ENCODE measurements around the gene COL15A1. TPM values are rescaled to one million over a fixed set of nuclear protein-coding genes. Genes with fewer than 3 reads are reported as not detected.

COL15A1 gene
- total and polyA plus RNA-seq, 10 donors: 0.33 to 9.3 (median 2.1) TPM

DNA sequence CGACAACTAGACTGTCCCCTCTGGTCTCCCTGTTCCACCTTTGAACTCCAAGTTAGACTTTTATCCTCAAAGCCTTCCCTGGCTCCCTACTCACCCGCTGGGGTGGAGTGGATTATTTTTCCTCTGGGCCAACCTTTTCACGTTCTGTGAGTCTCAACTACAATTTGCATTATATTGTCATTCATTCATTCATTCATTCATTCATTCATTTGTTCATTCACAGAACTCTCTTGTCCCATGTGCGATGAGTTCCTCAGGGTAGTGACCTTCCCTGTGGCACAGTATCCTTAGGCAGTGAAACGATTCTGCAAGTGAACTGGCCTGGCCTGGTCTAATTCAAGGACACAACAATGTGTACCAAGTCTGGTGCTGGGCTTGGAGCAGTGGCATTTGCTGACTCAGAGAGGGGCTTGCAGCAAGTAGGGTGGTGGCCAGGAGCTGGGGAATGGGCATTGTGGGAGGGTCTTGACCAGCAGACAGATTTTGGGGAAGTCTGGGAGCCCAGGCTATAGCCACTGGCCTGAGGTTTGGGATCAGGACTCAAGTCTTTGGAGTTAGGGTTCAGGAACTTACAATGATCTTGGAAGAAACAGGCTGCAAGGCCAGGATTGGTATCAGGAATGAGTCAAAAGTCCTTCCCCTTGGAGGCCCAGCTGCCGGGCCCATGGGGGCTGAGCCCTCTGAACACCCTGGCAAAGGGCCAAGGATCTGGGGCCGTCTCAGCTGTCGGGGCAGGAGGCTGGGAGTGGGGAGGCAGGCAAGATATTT is 37.2 kb upstream of the COL15A1 start:
- Histone ChIP-seq H3K36me3 (no peaks in the 10 kb centered on the region), H3K4me1 (peaks cover 0 to 16% (median 2%) of the 10 kb centered on the region in 6 donors), H3K27ac (peak overlapping the region in 4 of 8 donors; percentile 12 to 46 (median 38)), H3K27me3 (replicated peaks in 1 of 7) (peaks cover 0 to 16% (median 0%) of the 10 kb centered on the region in 7 donors), H3K4me3 (no peak overlapping the region), H3K9me3 (no peaks in the 10 kb centered on the region)
- TF ChIP-seq, protein P1, sequence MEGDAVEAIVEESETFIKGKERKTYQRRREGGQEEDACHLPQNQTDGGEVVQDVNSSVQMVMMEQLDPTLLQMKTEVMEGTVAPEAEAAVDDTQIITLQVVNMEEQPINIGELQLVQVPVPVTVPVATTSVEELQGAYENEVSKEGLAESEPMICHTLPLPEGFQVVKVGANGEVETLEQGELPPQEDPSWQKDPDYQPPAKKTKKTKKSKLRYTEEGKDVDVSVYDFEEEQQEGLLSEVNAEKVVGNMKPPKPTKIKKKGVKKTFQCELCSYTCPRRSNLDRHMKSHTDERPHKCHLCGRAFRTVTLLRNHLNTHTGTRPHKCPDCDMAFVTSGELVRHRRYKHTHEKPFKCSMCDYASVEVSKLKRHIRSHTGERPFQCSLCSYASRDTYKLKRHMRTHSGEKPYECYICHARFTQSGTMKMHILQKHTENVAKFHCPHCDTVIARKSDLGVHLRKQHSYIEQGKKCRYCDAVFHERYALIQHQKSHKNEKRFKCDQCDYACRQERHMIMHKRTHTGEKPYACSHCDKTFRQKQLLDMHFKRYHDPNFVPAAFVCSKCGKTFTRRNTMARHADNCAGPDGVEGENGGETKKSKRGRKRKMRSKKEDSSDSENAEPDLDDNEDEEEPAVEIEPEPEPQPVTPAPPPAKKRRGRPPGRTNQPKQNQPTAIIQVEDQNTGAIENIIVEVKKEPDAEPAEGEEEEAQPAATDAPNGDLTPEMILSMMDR (IDR thresholded peaks at IDR 0.05 in 8 of 11, conservative IDR thresholded peaks at IDR 0.05 in 3 of 11): no peak
- TF ChIP-seq POLR2A (IDR thresholded peaks at IDR 0.05) (no peak), POLR2AphosphoS5 (IDR thresholded peaks at IDR 0.05) (no peak)
- WGBS, 5 donors: 59 to 77% (median 62%) methylated on average over 8 of the region's 8 CpGs
- no peak for DNase-seq
- intact Hi-C loops (cut with DNase I; ENCODE audit: low total_unique reads): no loop called here

DNA sequence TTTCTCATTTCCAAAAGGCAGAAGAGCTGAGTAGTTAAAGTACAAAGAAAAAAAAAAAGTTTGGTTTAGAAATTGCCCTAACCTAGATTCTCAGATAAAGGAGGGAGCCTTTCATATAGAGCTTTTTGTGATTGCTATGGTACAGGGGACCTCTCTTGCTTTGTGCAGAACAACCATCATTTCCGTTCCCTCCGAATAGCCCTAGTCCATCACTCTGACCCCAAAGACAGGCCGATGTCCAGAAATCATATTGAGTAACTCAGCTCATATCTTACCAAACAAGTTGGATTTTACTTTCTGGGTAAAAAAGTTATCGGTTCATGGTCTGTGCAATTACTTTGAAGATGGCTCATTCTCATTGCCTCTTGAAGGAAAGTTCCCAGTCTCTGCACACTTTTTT is 36.7 kb upstream of the COL15A1 start:
- Histone ChIP-seq H3K4me1 (peaks cover 0 to 16% (median 2%) of the 10 kb centered on the region in 6 donors), H3K36me3 (no peaks in the 10 kb centered on the region), H3K9me3 (no peaks in the 10 kb centered on the region), H3K4me3 (no peak overlapping the region), H3K27ac (peak overlapping the region in 4 of 8 donors; percentile 12 to 58 (median 36)), H3K27me3 (replicated peaks in 1 of 7) (peaks cover 0 to 16% (median 0%) of the 10 kb centered on the region in 7 donors)
- intact Hi-C loops (cut with DNase I; ENCODE audit: low total_unique reads): no loop called here
- no peak for DNase-seq
- 74 to 84% (median 83%) methylated on average over 4 of the region's 4 CpGs for WGBS, 5 donors
- TF ChIP-seq POLR2AphosphoS5 (IDR thresholded peaks at IDR 0.05): no peak
- TF ChIP-seq POLR2A (IDR thresholded peaks at IDR 0.05): no peak
- TF ChIP-seq, protein P1 (IDR thresholded peaks at IDR 0.05 in 8 of 11, conservative IDR thresholded peaks at IDR 0.05 in 3 of 11): no peak

DNA sequence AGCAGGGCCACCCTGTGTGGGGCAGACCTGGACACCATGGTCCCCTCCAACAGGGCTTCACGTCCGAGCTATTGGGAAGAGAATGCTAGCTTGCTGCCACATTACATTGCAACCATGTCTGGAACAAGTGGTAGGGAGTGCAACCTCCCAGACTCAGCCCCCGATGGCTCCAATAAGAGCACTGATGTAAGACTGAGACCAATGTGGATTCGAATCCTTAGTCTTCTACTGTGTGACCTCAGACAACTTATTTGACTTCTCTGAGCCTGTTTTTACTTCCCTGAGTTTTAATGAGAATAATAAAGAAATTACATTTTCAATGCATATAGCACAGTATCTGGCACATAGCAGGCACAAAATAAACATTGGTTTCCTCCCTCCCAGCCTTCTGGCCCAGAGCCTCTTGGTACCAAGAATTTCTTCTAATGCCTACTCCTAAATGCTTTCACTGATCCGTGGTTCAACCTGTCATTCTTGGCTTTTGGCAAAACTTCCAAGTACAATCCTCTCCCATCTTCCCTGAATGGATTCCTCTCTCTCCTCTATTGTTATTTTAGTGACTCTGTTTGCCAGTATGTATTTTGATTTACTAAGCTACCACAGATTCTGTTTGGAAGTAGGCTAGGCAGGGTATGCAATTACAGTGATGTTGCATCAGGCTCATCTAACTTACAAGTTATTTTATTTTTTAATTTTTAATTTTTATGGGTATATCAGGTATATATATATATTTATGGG is 34.6 kb upstream of the COL15A1 start:
- no peaks in the 10 kb centered on the region for H3K36me3 ChIP-seq
- WGBS, 5 donors: 70 to 82% (median 76%) methylated on average over 5 of the region's 5 CpGs

More for the DNA sequence above, 34.6 kb upstream of the COL15A1 start:
- intact Hi-C loops (cut with DNase I; ENCODE audit: low total_unique reads): no loop called here
- peak overlapping the region in 4 of 8 donors; percentile 44 to 61 (median 58) for H3K27ac ChIP-seq
- H3K4me1 ChIP-seq: peaks cover 0 to 16% (median 2%) of the 10 kb centered on the region in 6 donors
- H3K9me3 ChIP-seq: no peaks in the 10 kb centered on the region
- peaks cover 0 to under 1% (median 0%) of the 10 kb centered on the region in 7 donors for H3K27me3 ChIP-seq (replicated peaks in 1 of 7)
- TF ChIP-seq, protein P1 (IDR thresholded peaks at IDR 0.05 in 8 of 11, conservative IDR thresholded peaks at IDR 0.05 in 3 of 11): no peak
- TF ChIP-seq POLR2A (IDR thresholded peaks at IDR 0.05) (no peak), POLR2AphosphoS5 (IDR thresholded peaks at IDR 0.05) (no peak)
- H3K4me3 ChIP-seq: no peak overlapping the region
- no peak for DNase-seq

All from spleen (tissue), 11 donors.